IMR-90 (cell line): ENCODE measurements around the gene SLC29A3. TPM values are rescaled to one million over a fixed set of nuclear protein-coding genes. Genes with fewer than 3 reads are reported as not detected.

Experiments used
- ATAC-seq: fragments of 200-7000 bp; cut with Tn5 transposase; 2 replicates; pipeline ENCODE4 v1.9.1; 2020; ENCODE audit warnings: low read depth, mild to moderate bottlenecking, moderate library complexity
- BruUV-seq: library from RNA; stranded (reverse); fragments of 400-500 nt; replicated peaks from 2 replicates; lab custom pipeline; 2021; lab: Mats Ljungman, UMichigan
- CTCF ChIA-PET: fragments of 300-600 bp; formaldehyde crosslinking; extraction: SDS; loops from one replicate; lab custom pipeline; 2021; ENCODE audit warnings: antibody characterized with exemption; lab: Yijun Ruan, JAX
- POLR2A ChIA-PET: fragments of 300-600 bp; sonication (Branson Sonifier 250); formaldehyde crosslinking; loops from one replicate; lab custom pipeline; 2022; ENCODE audit warnings: antibody characterized with exemption; ENCODE audit not compliant: unreplicated experiment; lab: Charles Lee
- DNase-seq: peaks from one replicate; pipeline ENCODE4 v3.0.0; 2013
- H2AFZ ChIP-seq: replicated peaks from 2 replicates; pipeline ENCODE3; 2013; ENCODE audit warnings: low read length, mild to moderate bottlenecking; ENCODE audit not compliant: poor library complexity
- H2AK5ac ChIP-seq: 2 replicates; pipeline ENCODE4 v1.6.1; 2013; ENCODE audit warnings: low read depth, low read length, inconsistent platforms
- H2AK9ac ChIP-seq: replicated peaks from 2 replicates; pipeline ENCODE3; 2013; ENCODE audit warnings: mild to moderate bottlenecking, low read depth, low read length, moderate library complexity; ENCODE audit not compliant: poor library complexity
- H2BK120ac ChIP-seq: 2 replicates; pipeline ENCODE4 v1.6.1; 2013; ENCODE audit warnings: low read depth, low read length, inconsistent platforms
- H2BK15ac ChIP-seq: 3 replicates; pipeline ENCODE4 v1.6.1; 2013; ENCODE audit warnings: low read depth, low read length, inconsistent platforms
- H2BK20ac ChIP-seq: 2 replicates; pipeline ENCODE4 v1.6.1; 2013; ENCODE audit warnings: low read depth, mild to moderate bottlenecking, inconsistent platforms, low read length, moderate library complexity
- H2BK5ac ChIP-seq: 2 replicates; pipeline ENCODE4 v1.6.1; 2013; ENCODE audit warnings: mild to moderate bottlenecking, low read depth, low read length, inconsistent platforms; ENCODE audit not compliant: poor library complexity, severe bottlenecking
- H3K14ac ChIP-seq: replicated peaks from 2 replicates; pipeline ENCODE4 v1.6.1; 2013; ENCODE audit warnings: low read depth, low read length, inconsistent platforms
- H3K18ac ChIP-seq: 2 replicates; pipeline ENCODE4 v1.6.1; 2013; ENCODE audit warnings: low read depth, low read length, control low read depth
- H3K23ac ChIP-seq: 2 replicates; pipeline ENCODE4 v1.6.1; 2013; ENCODE audit warnings: low read depth, low read length, inconsistent platforms
- H3K27ac ChIP-seq: 2 replicates; pipeline ENCODE4 v1.5.1; 2013; ENCODE audit warnings: mild to moderate bottlenecking, control low read depth, low read length; ENCODE audit not compliant: insufficient read depth
- H3K27me3 ChIP-seq: 2 replicates; pipeline ENCODE4 v1.6.1; 2013; ENCODE audit warnings: low read length; ENCODE audit not compliant: control insufficient read depth, insufficient read depth
- H3K36me3 ChIP-seq: 2 replicates; pipeline ENCODE4 v1.6.1; 2013; ENCODE audit warnings: low read length, mixed read lengths; ENCODE audit not compliant: control insufficient read depth, insufficient read depth
- H3K4ac ChIP-seq: 2 replicates; pipeline ENCODE4 v1.6.1; 2013; ENCODE audit warnings: low read depth, low read length, inconsistent platforms
- H3K4me1 ChIP-seq: 2 replicates; pipeline ENCODE4 v1.6.1; 2013; ENCODE audit warnings: low read length, mixed read lengths; ENCODE audit not compliant: control insufficient read depth, insufficient read depth
- H3K4me2 ChIP-seq: 2 replicates; pipeline ENCODE4 v1.6.1; 2013; ENCODE audit warnings: low read depth, mild to moderate bottlenecking, control low read depth, low read length, moderate library complexity
- H3K4me3 ChIP-seq: 2 replicates; pipeline ENCODE4 v1.5.1; 2013; ENCODE audit warnings: low read depth, mild to moderate bottlenecking, control low read depth, low read length, moderate library complexity; ENCODE audit not compliant: insufficient read depth
- H3K56ac ChIP-seq: 2 replicates; pipeline ENCODE4 v1.6.1; 2013; ENCODE audit warnings: low read length, inconsistent platforms; ENCODE audit not compliant: insufficient read depth; ENCODE audit errors: extremely low read depth
- H3K79me1 ChIP-seq, 2 experiments: 2 replicates each; pipeline ENCODE4 v1.6.1; 2013; ENCODE audit warnings: low read length in 2 of 2, inconsistent platforms in 1 of 2, low read depth in 1 of 2
- H3K9ac ChIP-seq: 2 replicates; pipeline ENCODE4 v1.6.1; 2013; ENCODE audit warnings: low read depth, low read length, control low read depth
- H3K9me1 ChIP-seq: 2 replicates; pipeline ENCODE4 v1.6.1; 2013; ENCODE audit warnings: low read length, inconsistent platforms; ENCODE audit not compliant: insufficient read depth
- H3K9me3 ChIP-seq: 2 replicates; pipeline ENCODE4 v1.6.1; 2013; ENCODE audit warnings: low read length; ENCODE audit not compliant: control insufficient read depth, insufficient read depth
- H4K20me1 ChIP-seq: 2 replicates; pipeline ENCODE4 v1.6.1; 2013; ENCODE audit warnings: low read length, inconsistent platforms; ENCODE audit not compliant: insufficient read depth
- H4K5ac ChIP-seq: 2 replicates; pipeline ENCODE4 v1.6.1; 2013; ENCODE audit warnings: mild to moderate bottlenecking, low read depth, low read length, control low read depth
- H4K8ac ChIP-seq, 2 experiments: 2 replicates each; pipeline ENCODE4 v1.6.1; 2013; ENCODE audit warnings: low read depth in 2 of 2, low read length in 2 of 2, control low read depth in 1 of 2, inconsistent platforms in 1 of 2
- H4K91ac ChIP-seq: 2 replicates; pipeline ENCODE4 v1.6.1; 2013; ENCODE audit warnings: low read depth, low read length, inconsistent platforms; ENCODE audit not compliant: insufficient read depth
- BHLHE40 ChIP-seq: fragments of 150-350 bp; IDR thresholded peaks from 2 replicates; pipeline ENCODE4 v1.6.1; 2016; ENCODE audit warnings: mild to moderate bottlenecking, low read depth, low read length
- CEBPB ChIP-seq: IDR thresholded peaks from 2 replicates; pipeline ENCODE4 v1.6.1; 2012; ENCODE audit warnings: low read depth, low read length, improper control_type of control experiment
- CHD1 ChIP-seq: IDR thresholded peaks from 2 replicates; pipeline ENCODE4 v1.6.1; 2012; ENCODE audit warnings: low read depth, low read length, improper control_type of control experiment
- ELK1 ChIP-seq: fragments of 150-350 bp; IDR thresholded peaks from 2 replicates; pipeline ENCODE4 v1.6.1; 2016; ENCODE audit warnings: low read depth, mild to moderate bottlenecking, low read length, moderate library complexity, borderline replicate concordance
- FOS ChIP-seq: fragments of 150-350 bp; IDR thresholded peaks from 2 replicates; pipeline ENCODE4 v1.6.1; 2016; ENCODE audit warnings: low read depth, low read length
- MAZ ChIP-seq: IDR thresholded peaks from 2 replicates; pipeline ENCODE4 v1.6.1; 2012; ENCODE audit warnings: low read depth, mild to moderate bottlenecking, low read length, improper control_type of control experiment, moderate library complexity, borderline replicate concordance
- RFX5 ChIP-seq: IDR thresholded peaks from 2 replicates; pipeline ENCODE4 v1.8.0; 2012; ENCODE audit warnings: low read depth, mild to moderate bottlenecking, low read length, moderate library complexity
- SMC3 ChIP-seq: fragments of 150-350 bp; IDR thresholded peaks from 2 replicates; pipeline ENCODE4 v1.6.1; 2016; ENCODE audit warnings: low read depth, mild to moderate bottlenecking, antibody characterized with exemption, low read length, moderate library complexity
- USF2 ChIP-seq: fragments of 150-350 bp; IDR thresholded peaks from 2 replicates; pipeline ENCODE4 v1.6.1; 2017; ENCODE audit warnings: mild to moderate bottlenecking, antibody characterized with exemption, low read length, low read depth
- whole genome bisulfite sequencing, 2 experiments: methylation state at CpG; one replicate each; pipeline versions ENCODE4 v1.1.5 to v1.1.7; 2013; ENCODE audit warnings: missing lambda C conversion rate in 2 of 2; ENCODE audit not compliant: insufficient read length in 1 of 2; ENCODE audit errors: extremely low coverage in 2 of 2; 5-methylcytosine and 5-hydroxymethylcytosine counted together
- dilution Hi-C: fragments of 300-500 bp; cut with HindIII; formaldehyde crosslinking; loops from one replicate; pipeline ENCODE4 v1.14.3; 2018; ENCODE audit warnings: low sequenced_read_pairs; ENCODE audit not compliant: unreplicated experiment
- in situ Hi-C: fragments of 300-500 bp; cut with MboI; formaldehyde crosslinking; loops from 3 replicates; pipeline ENCODE4 v1.14.3; 2019; ENCODE audit warnings: low sequenced_read_pairs, inconsistent platforms, mixed read lengths
- intact Hi-C: fragments of 100-400 bp; cut with micrococcal nuclease; formaldehyde crosslinking; loops from 2 replicates; pipeline ENCODE4 v1.10.0; 2022
- polyA plus RNA-seq, 3 experiments: library from polyadenylated mRNA; depleted of rRNA; stranded (reverse); fragments of >200 nt; gene quantifications; 2 replicates each; pipeline ENCODE4 v1.2.3, GENCODE V29; 2012; ENCODE audit warnings: low replicate concordance in 1 of 3
- total RNA-seq: library from RNA; depleted of rRNA; stranded (reverse); fragments of >200 nt; gene quantifications from 2 replicates; pipeline ENCODE4 v1.2.3, GENCODE V29; 2012
- TF ChIP-seq, protein P1 (sequence below): conservative IDR thresholded peaks from 2 replicates; pipeline ENCODE4 v1.5.1; 2012; ENCODE audit warnings: mild to moderate bottlenecking, low read depth, low read length, improper control_type of control experiment

The SLC29A3 gene
- total and polyA plus RNA-seq, 2 of the 4 experiments (the other 2 are of a cell fraction) = 0.72 to 3.0 TPM

GRCh38 chr10:71361581-71361980 lies 42.5 kb downstream of the SLC29A3 start:
- Histone ChIP-seq H3K9ac (no peak overlapping the region), H3K4me2 (no peak overlapping the region), H3K4ac (no peak overlapping the region), H3K27me3 (no peaks in the 10 kb centered on the region), H2AK9ac (no peak overlapping the region), H3K9me1 (no peaks in the 10 kb centered on the region), H2BK120ac (no peak overlapping the region), H3K4me3 (no peak overlapping the region), H2AK5ac (no peak overlapping the region), H4K20me1 (no peaks in the 10 kb centered on the region), H4K5ac (no peak overlapping the region), H3K56ac (no peak overlapping the region), H2BK20ac (no peak overlapping the region), H3K14ac (no peak overlapping the region), H4K8ac (no peak overlapping the region), H3K27ac (no peak overlapping the region), H3K36me3 (no peaks in the 10 kb centered on the region), H2AFZ (no peak overlapping the region), H3K9me3 (no peaks in the 10 kb centered on the region), H3K23ac (no peak overlapping the region), H3K18ac (no peak overlapping the region), H2BK15ac (no peak overlapping the region), H2BK5ac (no peak overlapping the region), H3K4me1 (peaks cover 2% of the 10 kb centered on the region), H4K91ac (no peak overlapping the region), H3K79me1 (no peaks in the 10 kb centered on the region)
- intact Hi-C loops (no loop called here), in situ Hi-C loops (no loop called here), dilution Hi-C loops (no loop called here)
- POLR2A ChIA-PET = no interaction called here
- no peak for ATAC-seq
- DNase-seq = no peak
- CTCF ChIA-PET = no interaction called here
- no TSS peak for BruUV-seq
- no peak for TF ChIP-seq BHLHE40
- no peak for TF ChIP-seq USF2
- TF ChIP-seq FOS = no peak
- no peak for TF ChIP-seq ELK1
- TF ChIP-seq CHD1 = no peak
- no peak for TF ChIP-seq CEBPB
- TF ChIP-seq, protein P1, sequence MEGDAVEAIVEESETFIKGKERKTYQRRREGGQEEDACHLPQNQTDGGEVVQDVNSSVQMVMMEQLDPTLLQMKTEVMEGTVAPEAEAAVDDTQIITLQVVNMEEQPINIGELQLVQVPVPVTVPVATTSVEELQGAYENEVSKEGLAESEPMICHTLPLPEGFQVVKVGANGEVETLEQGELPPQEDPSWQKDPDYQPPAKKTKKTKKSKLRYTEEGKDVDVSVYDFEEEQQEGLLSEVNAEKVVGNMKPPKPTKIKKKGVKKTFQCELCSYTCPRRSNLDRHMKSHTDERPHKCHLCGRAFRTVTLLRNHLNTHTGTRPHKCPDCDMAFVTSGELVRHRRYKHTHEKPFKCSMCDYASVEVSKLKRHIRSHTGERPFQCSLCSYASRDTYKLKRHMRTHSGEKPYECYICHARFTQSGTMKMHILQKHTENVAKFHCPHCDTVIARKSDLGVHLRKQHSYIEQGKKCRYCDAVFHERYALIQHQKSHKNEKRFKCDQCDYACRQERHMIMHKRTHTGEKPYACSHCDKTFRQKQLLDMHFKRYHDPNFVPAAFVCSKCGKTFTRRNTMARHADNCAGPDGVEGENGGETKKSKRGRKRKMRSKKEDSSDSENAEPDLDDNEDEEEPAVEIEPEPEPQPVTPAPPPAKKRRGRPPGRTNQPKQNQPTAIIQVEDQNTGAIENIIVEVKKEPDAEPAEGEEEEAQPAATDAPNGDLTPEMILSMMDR = no peak
- TF ChIP-seq SMC3 = no peak
- TF ChIP-seq RFX5 = no peak
- TF ChIP-seq MAZ = no peak
- WGBS, 2 experiments = 100% methylated on average over 2 of the region's 7 CpGs; no CpG with 5 or more reads in 1 of the 2 experiments
